UCSD-AML1 (cell line): ENCODE data around the gene CCN2.

Experiments used
- DNase-seq: peaks from one replicate; lab custom pipeline; 2025; ENCODE audit not compliant: unreplicated experiment; lab: John Stamatoyannopoulos, UW

The CCN2 gene

GRCh38 chr6:131967948-131968347 lies 16.8 kb upstream of the CCN2 start:
- no peak for DNase-seq

DNA sequence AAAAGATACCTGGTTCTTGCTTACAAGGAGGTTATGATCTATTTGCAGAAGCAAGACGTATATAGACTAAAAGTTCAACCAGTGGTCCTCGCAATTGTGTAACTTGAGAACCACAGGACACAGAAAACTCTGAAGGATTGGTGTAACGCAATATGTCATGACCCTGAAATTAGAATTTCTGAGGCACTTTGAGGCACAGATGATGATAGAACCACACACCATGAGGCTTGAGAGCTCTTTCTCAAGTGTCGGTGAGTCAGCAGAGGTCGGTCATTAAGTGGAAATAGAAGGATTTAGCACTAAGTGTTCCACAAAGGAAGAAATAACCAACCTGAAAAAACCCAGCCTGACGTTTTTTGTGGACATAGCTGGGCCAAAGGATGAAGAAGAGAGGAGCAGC lies 15.3 kb upstream of the CCN2 start:
- DNase-seq, result no peak

DNA sequence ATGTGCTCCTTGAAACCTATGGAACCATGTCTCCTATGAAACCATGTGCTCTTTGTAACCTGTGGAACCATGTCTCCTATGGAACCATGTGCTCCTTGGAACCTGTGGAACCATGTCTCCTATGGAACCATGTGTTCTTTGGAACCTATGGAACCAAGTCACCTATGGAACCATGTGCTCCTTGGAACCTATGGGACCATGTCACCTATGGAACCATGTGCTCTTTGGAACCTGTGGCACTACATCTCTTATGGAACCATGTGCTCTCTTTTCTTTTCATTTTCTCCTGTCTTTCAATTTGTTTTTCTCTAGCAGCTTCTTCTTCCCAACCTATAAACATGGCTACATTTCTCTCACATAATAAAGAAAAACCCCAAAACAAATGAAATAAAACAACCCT lies 11.9 kb upstream of the CCN2 start:
- no peak for DNase-seq

GRCh38 chr6:131960371-131961133 lies 9.4 kb upstream of the CCN2 start:
- DNase-seq, result no peak

GRCh38 chr6:131958542-131959470 lies 7.6 kb upstream of the CCN2 start:
- DNase-seq, result no peak

DNA sequence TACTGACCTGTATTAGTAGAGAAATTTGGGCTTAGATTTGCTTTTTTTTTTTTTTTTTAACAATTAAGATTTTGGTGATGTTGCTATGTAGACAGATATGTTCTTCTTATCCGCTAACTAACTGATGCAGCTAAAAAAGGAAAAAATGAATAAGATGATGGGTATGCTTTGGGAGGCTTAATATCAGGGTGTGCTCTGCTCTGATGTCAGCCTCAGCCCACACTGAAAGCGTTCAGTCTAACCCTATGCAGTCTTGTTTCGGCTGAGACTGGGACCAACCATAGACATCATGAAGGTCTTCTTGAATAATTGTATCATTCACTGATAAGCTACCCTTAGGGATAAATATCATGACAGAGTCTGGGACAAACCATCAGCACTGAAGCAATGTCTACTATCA lies 6.9 kb upstream of the CCN2 start:
- DNase-seq, result no peak

DNA sequence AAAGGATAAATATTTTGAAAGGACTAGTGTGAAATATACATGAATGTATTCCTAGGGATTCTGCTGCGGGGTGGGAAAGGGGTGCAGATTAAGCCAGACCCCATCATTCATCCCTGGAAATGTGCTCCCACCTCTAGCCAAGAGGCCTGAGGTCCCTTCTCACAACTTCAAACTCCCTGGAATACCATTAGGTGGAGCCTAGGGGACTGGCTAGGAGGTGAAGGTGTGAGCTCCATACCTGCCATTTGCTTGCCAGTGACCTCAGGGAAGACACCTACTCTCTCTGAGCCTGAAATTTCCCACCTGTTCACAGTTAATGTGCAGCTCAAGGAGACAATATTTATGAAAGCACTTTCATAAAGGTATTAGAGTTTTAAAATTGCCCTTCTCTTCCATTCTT lies 4.7 kb upstream of the CCN2 start:
- no peak for DNase-seq

- no peak for DNase-seq
Observed at GRCh38 chr6:131955192-131955591, 4.0 kb upstream of the CCN2 start.

GRCh38 chr6:131954775-131955107 lies 3.6 kb upstream of the CCN2 start:
- no peak for DNase-seq

- no peak for DNase-seq
Observed at GRCh38 chr6:131954059-131954774, 3.0 kb upstream of the CCN2 start.

DNA sequence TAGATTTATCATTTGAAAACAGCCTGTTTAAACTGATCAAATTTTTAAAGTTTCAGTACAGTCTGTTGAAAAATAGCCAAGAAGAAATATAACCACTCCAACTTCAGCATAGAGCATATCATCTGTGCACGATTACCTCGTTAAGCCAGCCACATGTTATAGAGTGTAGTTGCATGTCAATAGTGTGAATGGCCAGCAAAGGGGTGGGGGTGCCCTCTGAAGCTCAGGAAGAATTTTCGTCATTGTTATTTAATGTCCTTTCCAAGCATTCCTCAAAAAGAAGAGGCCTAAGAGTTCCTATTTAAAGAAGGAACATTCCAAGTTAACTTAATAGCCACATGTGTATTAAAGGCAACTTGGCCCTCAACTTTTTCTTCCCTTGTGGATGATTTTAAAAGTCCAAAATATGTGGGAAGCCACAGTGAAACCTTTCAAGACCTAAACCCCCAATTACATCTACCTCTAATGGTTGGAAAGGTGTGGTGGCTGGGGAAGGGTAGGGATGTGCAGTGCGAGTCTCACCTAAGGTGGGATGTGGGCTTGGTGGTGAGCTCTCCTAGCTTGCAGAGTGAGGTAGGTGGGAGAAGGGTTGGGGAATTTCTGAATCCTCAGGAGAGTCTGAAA lies 1.8 kb upstream of the CCN2 start:
- no peak for DNase-seq

DNA sequence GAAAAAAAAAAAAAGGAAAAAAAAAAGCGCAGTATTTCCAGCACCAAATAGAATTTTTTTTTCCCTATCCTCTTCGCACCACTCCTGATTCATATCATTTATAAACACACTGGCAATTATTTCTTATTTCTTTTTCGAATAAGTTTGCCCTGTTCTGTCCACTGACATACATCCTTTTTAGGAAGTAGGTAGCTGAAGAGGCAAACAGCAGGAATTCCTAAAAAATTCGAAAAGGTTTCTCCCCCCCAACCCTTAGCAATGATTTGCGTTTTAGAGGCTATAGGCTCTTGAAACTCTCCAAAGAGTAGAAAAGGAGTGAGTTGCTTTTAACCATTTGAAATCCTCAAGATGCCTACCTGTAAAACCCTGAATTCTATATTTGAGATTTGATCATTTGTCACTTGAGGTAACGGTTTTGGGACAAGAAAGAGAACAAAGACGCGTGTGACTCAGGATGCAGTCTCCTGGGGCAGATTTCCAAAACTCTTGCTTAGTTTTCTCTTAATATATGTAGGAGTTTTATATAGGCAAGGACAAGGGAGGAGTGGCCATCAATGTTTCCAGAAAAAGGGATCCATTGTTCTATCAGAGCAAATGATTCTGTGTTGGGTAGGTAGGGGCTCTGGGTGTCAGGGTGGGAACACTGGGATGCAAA lies 531 bp upstream of the CCN2 start:
- DNase-seq, result no peak

DNA sequence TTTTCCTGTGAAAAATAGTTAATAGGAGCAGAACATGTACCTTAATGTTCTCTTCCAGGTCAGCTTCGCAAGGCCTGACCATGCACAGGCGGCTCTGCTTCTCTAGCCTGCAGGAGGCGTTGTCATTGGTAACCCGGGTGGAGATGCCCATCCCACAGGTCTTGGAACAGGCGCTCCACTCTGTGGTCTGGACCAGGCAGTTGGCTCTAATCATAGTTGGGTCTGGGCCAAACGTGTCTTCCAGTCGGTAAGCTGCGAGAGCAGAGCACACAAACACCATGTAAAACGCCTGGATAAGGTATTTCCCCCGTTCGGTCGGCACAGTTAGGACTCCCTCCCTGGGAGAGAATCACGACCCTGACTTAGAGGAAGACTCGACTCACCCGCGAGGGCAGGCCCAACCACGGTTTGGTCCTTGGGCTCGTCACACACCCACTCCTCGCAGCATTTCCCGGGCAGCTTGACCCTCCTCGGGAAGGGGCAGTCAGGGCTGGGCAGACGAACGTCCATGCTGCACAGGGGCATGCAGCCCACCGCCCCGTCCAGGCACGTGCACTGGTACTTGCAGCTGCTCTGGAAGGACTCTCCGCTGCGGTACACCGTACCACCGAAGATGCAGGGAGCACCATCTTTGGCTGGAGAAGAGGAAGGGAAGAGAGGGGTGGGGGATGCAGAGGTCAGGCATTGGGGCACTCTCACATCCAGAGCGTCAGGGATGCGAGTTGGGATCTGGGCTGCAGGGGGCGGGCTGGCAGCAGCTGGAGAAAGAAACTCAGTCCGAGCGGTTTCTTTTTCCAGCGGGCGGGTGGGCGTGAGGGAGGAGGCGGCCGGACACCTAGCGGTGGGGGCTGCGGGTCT lies 1.0 kb downstream of the CCN2 start:
- DNase-seq, result peak; percentile 24

DNA sequence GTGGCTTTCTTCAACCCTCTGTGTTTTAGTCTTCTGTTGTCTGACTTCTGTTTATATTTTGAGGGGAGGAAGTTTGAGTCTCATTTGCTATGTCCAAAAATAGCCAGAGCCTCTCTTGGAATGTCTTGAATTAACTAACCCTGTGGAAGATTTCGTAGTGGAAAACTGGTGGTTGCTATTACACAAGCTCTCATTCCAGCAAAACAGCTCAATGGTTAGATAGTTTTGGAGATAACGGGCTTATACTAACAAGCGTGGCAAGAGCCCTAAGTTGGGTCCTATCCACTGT lies 1.6 kb downstream of the CCN2 start:
- no peak for DNase-seq

GRCh38 chr6:131948692-131949619 lies 2.2 kb downstream of the CCN2 start:
- DNase-seq, result no peak

GRCh38 chr6:131947986-131948661 lies 3.0 kb downstream of the CCN2 start:
- no peak for DNase-seq

DNA sequence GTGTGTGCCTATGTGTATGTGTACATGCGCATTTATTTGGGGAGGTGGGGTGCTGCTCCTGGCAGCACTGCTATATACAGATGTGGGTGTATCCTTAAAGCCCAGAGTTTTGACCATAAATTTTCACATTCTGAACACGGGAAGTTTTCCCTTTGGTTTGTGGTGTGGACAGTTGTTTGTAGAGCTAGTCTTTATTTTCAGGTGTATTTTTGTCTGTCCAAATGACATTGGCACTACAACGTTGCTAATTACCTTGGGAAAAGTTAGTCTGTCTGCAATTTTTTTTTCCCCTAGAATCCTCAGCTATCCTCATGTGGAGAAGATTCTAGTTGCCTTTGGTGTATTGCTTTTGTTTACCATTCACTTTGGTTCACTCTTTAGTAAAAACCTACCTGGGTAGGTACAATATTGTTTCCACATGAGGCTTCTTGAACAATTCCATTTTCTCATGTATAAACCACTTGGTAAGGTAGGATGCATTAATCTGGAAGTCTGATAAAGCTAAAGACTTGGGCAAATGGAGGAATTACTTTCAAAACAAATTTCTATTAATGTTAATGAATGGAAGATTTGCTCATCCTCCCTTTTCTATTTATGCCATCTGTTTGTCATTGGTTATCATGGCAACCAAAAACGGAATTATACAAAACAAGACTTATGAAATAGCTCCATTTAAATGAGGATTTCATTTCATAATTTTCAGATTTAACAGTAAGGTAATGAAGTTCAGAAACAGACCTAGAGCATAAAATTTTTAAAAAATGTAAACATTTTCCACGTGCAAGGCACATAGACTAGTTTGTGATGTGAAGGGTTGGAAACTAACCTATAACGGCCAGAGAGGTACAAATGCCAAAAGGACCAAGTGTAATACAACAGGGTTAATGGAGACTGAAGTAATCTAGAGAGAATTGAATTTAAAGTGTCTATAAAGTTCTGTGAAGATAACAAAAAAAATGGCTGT lies 3.9 kb downstream of the CCN2 start:
- DNase-seq, result no peak
